Mucosa of descending colon (tissue), 3 donors: ENCODE results near the gene GNAL. TPM values are rescaled to one million over a fixed set of nuclear protein-coding genes. Genes with fewer than 3 reads are reported as not detected.

ENCODE experiments used
- ATAC-seq: fragments of 200-7000 bp; cut with Tn5 transposase; one replicate; pipeline ENCODE4 v1.9.1; 2020; ENCODE audit warnings: mild to moderate bottlenecking, moderate library complexity
- DNase-seq, 3 donors: peaks; one replicate each; pipeline ENCODE4 v3.0.0-alpha.2; 2020
- H3K36me3 ChIP-seq: fragments of 200-600 bp; one replicate; pipeline ENCODE4 v1.8.0; 2021; ENCODE audit warnings: low read depth, mild to moderate bottlenecking
- H3K4me1 ChIP-seq: fragments of 200-600 bp; one replicate; pipeline ENCODE4 v1.8.0; 2021; ENCODE audit warnings: low read depth, mild to moderate bottlenecking
- H3K4me3 ChIP-seq: fragments of 200-600 bp; one replicate; pipeline ENCODE4 v1.8.0; 2021; ENCODE audit warnings: mild to moderate bottlenecking
- H3K9me3 ChIP-seq: fragments of 200-600 bp; one replicate; pipeline ENCODE4 v1.8.0; 2021; ENCODE audit warnings: mild to moderate bottlenecking
- intact Hi-C, 2 donors: fragments of 100-400 bp; cut with DNase I in 1 of 2; cut with micrococcal nuclease in 1 of 2; formaldehyde crosslinking; loops; one replicate each; pipeline versions ENCODE4 v1.11.0 to v1.11.1; 2022; cut with DNase I, micrococcal nuclease
- total RNA-seq, 3 donors: library from RNA; stranded (reverse); fragmentation: NEBNext Ultra II Directional in 2 of 3; extraction: Animal tissue kit (Norgen Biotek cat#: 25700) in 2 of 3; gene quantifications; one replicate each; pipeline versions ENCODE4 v1.2.1 to v1.2.4, GENCODE V29; 2021 to 2023
- TF ChIP-seq, protein P1 (sequence below): fragments of 200-600 bp; IDR thresholded peaks from one replicate; pipeline ENCODE4 v1.8.0; 2022; ENCODE audit warnings: antibody characterized with exemption, mild to moderate bottlenecking
- donor health status: DM: no; HTN: no; CAD: no; lungs with moderate emphysema.
- donor health status: DM: no; HTN: no; CAD: no.
- donor health status: DM: no; HTN: yes; CAD: no.

GNAL gene
- total RNA-seq, 3 donors from 2014 or later, result 4.7 to 20.7 (median 5.3) TPM

DNA sequence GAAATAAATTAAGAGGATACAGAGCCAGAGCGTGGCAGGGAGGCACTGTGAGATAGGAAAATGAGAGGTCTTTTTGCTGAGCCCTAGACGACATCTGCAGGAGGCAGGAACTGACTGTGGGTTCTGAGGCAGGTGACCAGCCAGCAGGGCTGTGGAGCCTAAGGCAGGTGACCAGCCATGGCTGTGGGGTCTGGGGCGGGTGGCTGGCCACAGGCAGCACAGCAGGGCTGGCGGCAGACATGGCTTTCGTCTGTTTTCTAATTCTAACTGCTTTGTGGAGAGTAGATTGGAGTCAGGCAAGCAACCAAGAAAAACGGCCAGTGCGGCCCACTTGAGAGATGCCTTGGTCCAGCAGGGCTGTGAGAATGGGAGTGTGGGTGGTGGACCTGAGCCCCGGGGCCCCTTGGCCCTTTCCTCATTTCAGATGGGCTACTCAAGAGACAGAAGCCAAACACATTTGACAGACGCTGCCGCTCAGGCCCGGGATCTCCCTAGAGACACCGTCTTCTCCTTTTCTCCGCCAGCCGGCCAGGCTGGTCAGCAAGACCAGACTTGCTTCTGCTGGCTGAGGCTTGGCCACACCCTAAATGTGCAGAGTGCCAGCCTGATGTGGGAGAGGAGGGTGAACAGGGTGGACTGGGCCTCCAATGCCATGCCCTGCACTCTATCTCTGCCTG lies 19.7 kb upstream of the GNAL start:
- TF ChIP-seq, protein P1, sequence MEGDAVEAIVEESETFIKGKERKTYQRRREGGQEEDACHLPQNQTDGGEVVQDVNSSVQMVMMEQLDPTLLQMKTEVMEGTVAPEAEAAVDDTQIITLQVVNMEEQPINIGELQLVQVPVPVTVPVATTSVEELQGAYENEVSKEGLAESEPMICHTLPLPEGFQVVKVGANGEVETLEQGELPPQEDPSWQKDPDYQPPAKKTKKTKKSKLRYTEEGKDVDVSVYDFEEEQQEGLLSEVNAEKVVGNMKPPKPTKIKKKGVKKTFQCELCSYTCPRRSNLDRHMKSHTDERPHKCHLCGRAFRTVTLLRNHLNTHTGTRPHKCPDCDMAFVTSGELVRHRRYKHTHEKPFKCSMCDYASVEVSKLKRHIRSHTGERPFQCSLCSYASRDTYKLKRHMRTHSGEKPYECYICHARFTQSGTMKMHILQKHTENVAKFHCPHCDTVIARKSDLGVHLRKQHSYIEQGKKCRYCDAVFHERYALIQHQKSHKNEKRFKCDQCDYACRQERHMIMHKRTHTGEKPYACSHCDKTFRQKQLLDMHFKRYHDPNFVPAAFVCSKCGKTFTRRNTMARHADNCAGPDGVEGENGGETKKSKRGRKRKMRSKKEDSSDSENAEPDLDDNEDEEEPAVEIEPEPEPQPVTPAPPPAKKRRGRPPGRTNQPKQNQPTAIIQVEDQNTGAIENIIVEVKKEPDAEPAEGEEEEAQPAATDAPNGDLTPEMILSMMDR, result no peak
- Histone ChIP-seq H3K36me3 (no peaks in the 10 kb centered on the region), H3K4me3 (no peak overlapping the region), H3K4me1 (no peaks in the 10 kb centered on the region), H3K9me3 (no peaks in the 10 kb centered on the region)
- intact Hi-C loops, result no loop called here
- no peak for ATAC-seq
- no peak for DNase-seq

DNA sequence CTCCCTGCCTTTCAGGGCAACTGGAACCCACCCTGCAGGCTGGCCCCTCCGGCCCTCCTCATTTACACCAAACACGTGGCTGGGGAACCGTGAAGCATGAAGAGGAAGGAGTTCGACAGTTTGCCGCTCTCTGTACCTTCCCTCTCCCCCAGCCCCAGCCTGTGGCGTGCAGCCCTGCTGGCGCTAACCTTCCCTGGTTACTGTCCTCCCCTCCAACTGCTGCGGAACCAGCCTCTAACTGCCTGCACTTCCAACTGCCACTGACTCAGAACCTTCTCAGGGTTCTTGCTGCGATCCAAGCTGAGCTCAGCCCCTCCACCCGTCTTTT lies 19.2 kb upstream of the GNAL start:
- no peak for DNase-seq
- no peaks in the 10 kb centered on the region for H3K9me3 ChIP-seq
- no peak for ATAC-seq
- no peak overlapping the region for H3K4me3 ChIP-seq
- no peaks in the 10 kb centered on the region for H3K36me3 ChIP-seq
- H3K4me1 ChIP-seq, result no peaks in the 10 kb centered on the region
- TF ChIP-seq, protein P1, result no peak
- intact Hi-C loops, result no loop called here

DNA sequence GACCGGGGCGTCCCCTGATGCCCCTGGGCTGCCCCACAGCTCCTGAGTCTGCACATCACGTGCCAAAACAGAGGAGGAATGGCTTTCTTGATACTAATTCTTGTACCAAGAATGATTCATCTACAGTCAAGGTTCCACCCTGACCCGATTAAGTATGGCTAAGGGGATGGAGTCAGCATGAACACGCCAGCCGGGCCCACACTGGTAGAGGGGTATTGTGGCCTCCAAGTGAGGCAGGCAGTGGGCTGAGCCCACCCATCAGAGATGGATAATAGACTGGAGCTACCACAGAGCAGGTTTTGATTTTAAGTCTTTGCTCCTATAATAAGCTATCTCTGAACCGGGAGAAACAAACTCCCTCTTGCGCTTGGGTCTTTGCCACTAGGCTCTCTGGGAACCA lies 17.9 kb upstream of the GNAL start:
- intact Hi-C loops, result no loop called here
- ATAC-seq (no peak), DNase-seq (no peak)
- TF ChIP-seq, protein P1, result no peak
- no peak overlapping the region for H3K4me3 ChIP-seq
- H3K9me3 ChIP-seq, result no peaks in the 10 kb centered on the region
- no peaks in the 10 kb centered on the region for H3K36me3 ChIP-seq
- H3K4me1 ChIP-seq, result no peaks in the 10 kb centered on the region

DNA sequence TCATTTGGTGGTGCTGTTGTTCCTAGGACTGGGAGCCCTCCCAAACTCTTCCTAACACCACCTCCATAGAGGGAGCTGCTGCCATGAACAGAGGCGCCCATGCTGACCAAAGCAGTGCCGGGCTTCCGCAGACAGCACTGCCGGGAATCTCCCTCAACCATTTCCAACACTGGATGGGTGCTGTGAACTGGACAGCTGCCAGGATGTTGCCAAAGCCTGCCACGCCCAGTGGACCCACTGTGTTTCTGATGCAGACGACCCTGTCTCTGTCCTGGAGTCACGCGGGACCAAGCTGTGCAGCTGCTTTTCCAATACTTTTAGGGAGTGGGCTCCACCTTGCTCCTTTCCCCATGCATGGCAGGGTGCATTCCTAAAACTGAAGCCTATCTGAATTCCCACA lies 16.9 kb upstream of the GNAL start:
- TF ChIP-seq, protein P1, result no peak
- no peak for DNase-seq
- no peaks in the 10 kb centered on the region for H3K9me3 ChIP-seq
- no peaks in the 10 kb centered on the region for H3K4me1 ChIP-seq
- ATAC-seq, result no peak
- no peaks in the 10 kb centered on the region for H3K36me3 ChIP-seq
- intact Hi-C loops, result no loop called here
- H3K4me3 ChIP-seq, result no peak overlapping the region

DNA sequence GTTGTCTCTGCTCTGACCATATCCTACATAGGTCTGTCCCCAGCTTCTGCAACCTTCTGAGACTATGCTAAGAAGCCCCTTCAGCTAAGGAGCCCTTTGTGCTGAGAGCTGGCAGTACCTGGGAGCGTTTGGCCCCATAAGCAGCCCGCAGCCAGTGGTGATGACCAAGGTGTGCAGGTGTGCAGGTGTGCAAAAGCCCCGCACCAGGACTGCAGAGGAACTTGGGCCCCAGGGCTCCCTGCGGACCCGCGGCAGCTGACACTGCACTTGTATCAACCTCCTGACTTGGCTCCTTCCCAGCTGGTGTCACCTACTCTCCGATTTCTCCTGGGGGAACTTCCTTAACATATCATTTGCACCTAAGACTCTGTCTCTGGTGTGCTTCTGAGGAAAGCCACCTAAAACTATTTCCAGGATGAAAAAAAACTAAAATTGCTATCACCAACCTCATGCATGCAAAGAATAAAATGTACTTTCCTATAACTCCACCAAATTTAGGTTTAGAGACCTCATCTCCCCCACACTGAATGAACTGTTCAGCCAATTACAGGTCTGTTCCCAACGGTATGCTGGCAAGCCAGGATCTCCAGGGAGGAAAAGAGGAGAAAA lies 16.1 kb upstream of the GNAL start:
- TF ChIP-seq, protein P1, result no peak
- DNase-seq, result no peak
- H3K36me3 ChIP-seq, result no peaks in the 10 kb centered on the region
- no peaks in the 10 kb centered on the region for H3K9me3 ChIP-seq
- no peak overlapping the region for H3K4me3 ChIP-seq
- no peaks in the 10 kb centered on the region for H3K4me1 ChIP-seq
- ATAC-seq, result no peak
- intact Hi-C loops, result no loop called here
